HepG2 (cell line): Measurements from ENCODE around the gene RAB40C. TPM values are rescaled to one million over a fixed set of nuclear protein-coding genes. Genes with fewer than 3 reads are reported as not detected.

Experiments
- BORCS8-MEF2B ChIP-seq: sonication (generic); formaldehyde crosslinking; IDR thresholded peaks from 2 replicates; pipeline ENCODE4 v1.8.0; 2022; ENCODE audit warnings: mild to moderate bottlenecking, missing genetic modification reagents
- ELF3 ChIP-seq: IDR thresholded peaks from 2 replicates; pipeline ENCODE4 v1.6.1; 2016; ENCODE audit warnings: missing genetic modification reagents, missing compliant biosample characterization
- MED13 ChIP-seq: sonication (generic); formaldehyde crosslinking; IDR thresholded peaks from 2 replicates; pipeline ENCODE4 v1.5.0; 2020; ENCODE audit warnings: missing genetic modification reagents
- MED8 ChIP-seq: sonication (generic); formaldehyde crosslinking; IDR thresholded peaks from 2 replicates; pipeline ENCODE4 v1.8.1; 2023; ENCODE audit warnings: mild to moderate bottlenecking, missing genetic modification reagents; ENCODE audit not compliant: insufficient replicate concordance
- NFIC ChIP-seq: IDR thresholded peaks from 2 replicates; pipeline ENCODE4 v1.6.1; 2012; ENCODE audit warnings: mild to moderate bottlenecking, low read length, inconsistent platforms
- POLR2AphosphoS2 ChIP-seq: IDR thresholded peaks from 2 replicates; pipeline ENCODE4 v1.6.1; 2011; ENCODE audit warnings: low read depth, low read length, improper control_type of control experiment
- RBFOX2 ChIP-seq: fragments of 200-400 bp; formaldehyde crosslinking; IDR thresholded peaks from 2 replicates; pipeline ENCODE4 v1.6.1; 2017; ENCODE audit warnings: low read depth, mild to moderate bottlenecking, low read length
- SALL1 ChIP-seq: sonication (generic); formaldehyde crosslinking; IDR thresholded peaks from 2 replicates; pipeline ENCODE4 v1.8.0; 2022; ENCODE audit warnings: mild to moderate bottlenecking, missing genetic modification reagents
- SMC3 ChIP-seq: IDR thresholded peaks from 2 replicates; pipeline ENCODE4 v1.6.1; 2011; ENCODE audit warnings: low read length, improper control_type of control experiment
- TBX2 ChIP-seq: sonication (generic); formaldehyde crosslinking; IDR thresholded peaks from 2 replicates; pipeline ENCODE4 v1.5.0; 2020; ENCODE audit warnings: missing genetic modification reagents, mild to moderate bottlenecking, borderline replicate concordance
- THAP11 ChIP-seq: IDR thresholded peaks from 2 replicates; pipeline ENCODE4 v1.6.1; 2016; ENCODE audit warnings: missing biosample characterization, missing genetic modification reagents
- ZBTB20 ChIP-seq: sonication (generic); formaldehyde crosslinking; IDR thresholded peaks from 2 replicates; pipeline ENCODE4 v1.8.1; 2023; ENCODE audit warnings: missing genetic modification reagents, low read depth, mild to moderate bottlenecking, borderline replicate concordance
- ZFP91 ChIP-seq: sonication (generic); formaldehyde crosslinking; IDR thresholded peaks from 2 replicates; pipeline ENCODE4 v1.9.0; 2022; ENCODE audit warnings: missing genetic modification reagents, mild to moderate bottlenecking, borderline replicate concordance
- ZMAT3 ChIP-seq: sonication (generic); formaldehyde crosslinking; conservative IDR thresholded peaks from 2 replicates; pipeline ENCODE4 v1.7.0; 2021; ENCODE audit warnings: missing genetic modification reagents
- ZMYM3 ChIP-seq: sonication (generic); formaldehyde crosslinking; IDR thresholded peaks from 2 replicates; pipeline ENCODE4 v1.5.1; 2020; ENCODE audit warnings: mild to moderate bottlenecking, missing genetic modification reagents
- ZNF292 ChIP-seq: sonication (generic); formaldehyde crosslinking; IDR thresholded peaks from 2 replicates; pipeline ENCODE4 v1.8.1; 2022; ENCODE audit warnings: mild to moderate bottlenecking, low read depth, missing genetic modification reagents, borderline replicate concordance
- ZNF543 ChIP-seq: sonication (generic); formaldehyde crosslinking; IDR thresholded peaks from 2 replicates; pipeline ENCODE4 v1.4.0; 2020; ENCODE audit warnings: mild to moderate bottlenecking, missing genetic modification reagents
- ZNF615 ChIP-seq: sonication (generic); formaldehyde crosslinking; IDR thresholded peaks from 2 replicates; pipeline ENCODE4 v1.5.0; 2020; ENCODE audit warnings: mild to moderate bottlenecking, missing genetic modification reagents, borderline replicate concordance
- ZNF687 ChIP-seq: sonication (generic); formaldehyde crosslinking; IDR thresholded peaks from 2 replicates; pipeline ENCODE4 v1.5.1; 2020; ENCODE audit warnings: mild to moderate bottlenecking, missing genetic modification reagents, moderate library complexity
- ZNF746 ChIP-seq: sonication (generic); formaldehyde crosslinking; IDR thresholded peaks from 2 replicates; pipeline ENCODE4 v1.8.0; 2022; ENCODE audit warnings: mild to moderate bottlenecking, missing genetic modification reagents
- ZSCAN21 ChIP-seq: sonication (generic); formaldehyde crosslinking; IDR thresholded peaks from 2 replicates; pipeline ENCODE4 v1.8.0; 2022; ENCODE audit warnings: mild to moderate bottlenecking, missing genetic modification reagents, moderate library complexity, borderline replicate concordance
- polyA plus RNA-seq, 8 experiments: library from polyadenylated mRNA; depleted of rRNA in 3 of 8; stranded (reverse) in 7 of 8; unstranded in 1 of 8; fragments of >200 nt; fragmentation: Illumina TruSeq in 4 of 8; extraction: Trizol in 4 of 8; gene quantifications; 2 replicates each; pipeline versions ENCODE4 v1.2.1 to v1.2.3, GENCODE V29; 2011 to 2016; ENCODE audit warnings: low read depth in 4 of 8, missing spikeins in 1 of 8, mixed read lengths in 1 of 8; ENCODE audit not compliant: insufficient read depth in 1 of 8
- total RNA-seq, 5 experiments: library from RNA; depleted of rRNA; stranded (reverse); fragments of >200 nt; fragmentation: Illumina TruSeq; extraction: Trizol; gene quantifications; 2 replicates each; pipeline ENCODE4 v1.2.3, GENCODE V29; 2016; ENCODE audit warnings: low read depth in 1 of 5

RAB40C gene
- total and polyA plus RNA-seq, 2 of the 13 experiments (the other 11 are each of a cell fraction or from before 2014, with no cell fraction given) = 7.7 to 11.5 TPM

DNA sequence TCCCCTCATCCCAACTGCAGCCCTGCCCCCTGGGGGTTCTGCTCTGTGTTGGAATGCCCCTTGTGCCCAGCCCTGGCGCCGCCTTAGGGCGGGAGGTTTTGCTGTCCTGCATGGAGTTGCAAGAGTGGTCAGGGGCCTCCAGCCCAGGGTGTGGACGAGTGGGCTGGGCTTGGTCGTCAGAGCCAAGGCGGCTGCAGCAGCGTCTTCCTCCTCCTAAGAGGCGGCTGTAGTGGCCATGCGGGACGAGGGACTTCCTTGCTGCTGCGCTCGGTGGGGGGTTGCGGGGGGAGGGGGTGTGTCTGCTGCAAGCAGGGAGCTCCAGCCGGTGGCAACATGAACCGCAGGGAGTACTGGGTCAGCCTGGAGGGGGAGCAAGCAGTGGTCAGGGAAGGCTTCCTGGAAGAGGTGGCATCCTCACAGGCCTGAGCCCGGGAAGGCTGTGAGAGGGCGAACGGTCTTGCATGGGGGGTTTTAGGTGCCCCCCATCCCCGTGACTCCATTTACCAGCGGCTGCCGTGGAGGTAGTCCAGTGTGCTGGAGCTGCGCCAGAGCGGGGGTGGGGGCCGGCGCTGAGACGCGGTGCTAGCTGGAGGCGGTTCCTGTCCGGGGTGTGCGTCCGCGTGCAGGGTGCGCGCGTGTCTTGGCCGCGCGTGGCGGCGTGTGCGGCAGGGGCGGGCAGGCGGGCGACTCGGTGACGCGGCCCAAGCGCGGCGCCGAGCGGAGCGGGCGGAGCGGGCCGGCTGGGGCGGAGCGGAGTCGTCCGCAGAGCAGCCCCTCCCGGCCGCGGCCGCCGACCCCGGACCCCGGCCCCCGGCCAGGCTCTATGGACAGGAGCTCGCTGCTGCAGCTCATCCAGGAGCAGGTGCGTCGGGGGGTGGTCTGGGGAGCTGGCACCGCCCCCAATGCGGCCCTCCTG, 85.4 kb downstream of the RAB40C start, which contains the start of gene RHBDL1 (continued):
- TF ChIP-seq ZNF687 (CRISPR knock-in tag) (peak; percentile 16), ZMYM3 (CRISPR knock-in tag) (peak; percentile 93), RBFOX2 (0 out of 2 replicates have a peak, but pooled peaks have one; percentile 14), NFIC (no peak), MED13 (no peak), ZNF746 (peak; percentile 1; the same call in 1 of the 2 replicates), ZNF292 (no peak), SALL1 (CRISPR knock-in tag) (peak; percentile 36), THAP11 (no peak), BORCS8-MEF2B (CRISPR knock-in tag) (peak; percentile 39; the same call in 1 of the 2 replicates), ZBTB20 (CRISPR knock-in tag) (no peak), TBX2 (CRISPR knock-in tag) (no peak), ZMAT3 (CRISPR knock-in tag) (no peak; the same call in 1 of the 2 replicates), SMC3 (no peak), MED8 (no peak), ZNF543 (CRISPR knock-in tag) (no peak), ZSCAN21 (peak; percentile 76; the same call in 1 of the 2 replicates), POLR2AphosphoS2 (no peak), ZFP91 (CRISPR knock-in tag) (peak; percentile 7; the same call in 1 of the 2 replicates), ZNF615 (CRISPR knock-in tag) (no peak), ELF3 (CRISPR knock-in tag) (no peak)
